Tibial artery (tissue), 4 donors: ENCODE data around the gene LPGAT1.

Experiments used
- DNase-seq, 2 donors: peaks; one replicate each; pipeline ENCODE4 v3.0.0-alpha.2; 2019
- H3K27ac ChIP-seq, 2 donors: fragments of 200-600 bp; sonication (generic) in 1 of 2; 1 replicate in 1 of 2; 2 replicates in 1 of 2; pipeline ENCODE4 v1.5.1; 2018 to 2019; ENCODE audit warnings: mild to moderate bottlenecking in 1 of 2
- H3K27me3 ChIP-seq, 2 donors: fragments of 200-600 bp; sonication (generic) in 1 of 2; one replicate each; pipeline versions ENCODE4 v1.5.1 to v1.6.0; 2016 to 2019
- H3K36me3 ChIP-seq, 3 donors: fragments of 200-600 bp; sonication (generic) in 2 of 3; one replicate each; pipeline ENCODE4 v1.5.1; 2016 to 2019; ENCODE audit warnings: mild to moderate bottlenecking in 2 of 3
- H3K4me1 ChIP-seq, 4 donors: fragments of 200-600 bp; sonication (generic) in 2 of 4; 1 replicate in 3 of 4; 2 replicates in 1 of 4; pipeline ENCODE4 v1.5.1; 2016 to 2019
- H3K4me3 ChIP-seq, 2 donors: fragments of 200-600 bp; sonication (generic) in 1 of 2; 1 replicate in 1 of 2; 2 replicates in 1 of 2; pipeline ENCODE4 v1.5.1; 2018 to 2019; ENCODE audit warnings: mild to moderate bottlenecking in 2 of 2
- H3K9me3 ChIP-seq, 3 donors: fragments of 200-600 bp; sonication (generic) in 1 of 3; one replicate each; pipeline ENCODE4 v1.5.1; 2016 to 2019
- intact Hi-C: fragments of 100-400 bp; cut with DNase I; formaldehyde crosslinking; loops from one replicate; pipeline ENCODE4 v1.15.0; 2023; ENCODE audit warnings: low total_unique reads
- TF ChIP-seq, protein P1 (sequence below), 2 experiments: fragments of 200-600 bp in 1 of 2; fragments of 450-650 bp in 1 of 2; IDR thresholded peaks; one replicate each; pipeline ENCODE4 v1.5.1; 2017 to 2019; ENCODE audit warnings: antibody characterized with exemption in 2 of 2, mild to moderate bottlenecking in 1 of 2, moderate library complexity in 1 of 2

The LPGAT1 gene

DNA sequence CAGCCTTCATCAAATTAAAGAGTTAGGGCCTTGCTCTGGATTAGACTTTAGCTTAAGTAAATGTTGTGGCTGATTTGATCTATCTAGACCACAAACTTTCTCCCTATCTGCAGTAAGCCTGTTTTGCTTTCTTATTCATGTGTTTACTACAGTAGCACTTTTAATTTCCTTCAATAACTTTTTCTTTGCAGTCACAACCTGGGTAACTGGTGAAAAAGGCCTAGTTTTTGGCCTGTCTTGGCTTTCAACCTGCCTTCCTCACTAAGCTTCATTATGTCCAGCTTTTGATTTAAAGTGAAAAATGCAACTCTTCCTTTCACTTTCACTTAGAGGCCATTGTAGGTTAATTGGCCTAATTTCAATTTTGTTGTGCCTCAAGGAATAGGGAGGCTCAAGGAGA lies 12.5 kb upstream of the LPGAT1 start:
- intact Hi-C loops = no loop called here
- Histone ChIP-seq H3K9me3 (no peaks in the 10 kb centered on the region), H3K36me3 (no peaks in the 10 kb centered on the region), H3K4me1 (no peaks in the 10 kb centered on the region), H3K4me3 (no peak overlapping the region), H3K27ac (no peak overlapping the region), H3K27me3 (no peaks in the 10 kb centered on the region)
- TF ChIP-seq, protein P1, sequence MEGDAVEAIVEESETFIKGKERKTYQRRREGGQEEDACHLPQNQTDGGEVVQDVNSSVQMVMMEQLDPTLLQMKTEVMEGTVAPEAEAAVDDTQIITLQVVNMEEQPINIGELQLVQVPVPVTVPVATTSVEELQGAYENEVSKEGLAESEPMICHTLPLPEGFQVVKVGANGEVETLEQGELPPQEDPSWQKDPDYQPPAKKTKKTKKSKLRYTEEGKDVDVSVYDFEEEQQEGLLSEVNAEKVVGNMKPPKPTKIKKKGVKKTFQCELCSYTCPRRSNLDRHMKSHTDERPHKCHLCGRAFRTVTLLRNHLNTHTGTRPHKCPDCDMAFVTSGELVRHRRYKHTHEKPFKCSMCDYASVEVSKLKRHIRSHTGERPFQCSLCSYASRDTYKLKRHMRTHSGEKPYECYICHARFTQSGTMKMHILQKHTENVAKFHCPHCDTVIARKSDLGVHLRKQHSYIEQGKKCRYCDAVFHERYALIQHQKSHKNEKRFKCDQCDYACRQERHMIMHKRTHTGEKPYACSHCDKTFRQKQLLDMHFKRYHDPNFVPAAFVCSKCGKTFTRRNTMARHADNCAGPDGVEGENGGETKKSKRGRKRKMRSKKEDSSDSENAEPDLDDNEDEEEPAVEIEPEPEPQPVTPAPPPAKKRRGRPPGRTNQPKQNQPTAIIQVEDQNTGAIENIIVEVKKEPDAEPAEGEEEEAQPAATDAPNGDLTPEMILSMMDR (IDR thresholded peaks at IDR 0.05) = no peak
- no peak for DNase-seq

DNA sequence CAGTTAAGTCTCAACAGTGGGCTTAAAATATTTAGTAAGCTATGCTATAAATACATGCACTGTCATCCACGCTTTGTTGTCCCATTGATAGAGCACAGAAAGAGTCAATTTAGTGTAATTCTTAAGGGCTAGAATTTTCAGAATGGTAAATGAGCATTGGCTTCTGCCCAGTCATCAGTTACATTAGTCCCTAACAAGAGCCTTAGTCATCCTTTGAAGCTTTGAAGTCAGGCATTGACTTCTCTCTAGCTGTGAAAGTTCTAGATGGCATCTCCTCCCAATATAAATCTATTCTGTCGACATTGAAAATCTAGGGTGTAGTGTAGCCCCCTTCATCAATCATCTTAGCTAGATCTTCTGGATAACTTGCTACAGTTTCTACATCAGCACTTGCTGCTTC lies 12.0 kb upstream of the LPGAT1 start:
- intact Hi-C loops = no loop called here

DNA sequence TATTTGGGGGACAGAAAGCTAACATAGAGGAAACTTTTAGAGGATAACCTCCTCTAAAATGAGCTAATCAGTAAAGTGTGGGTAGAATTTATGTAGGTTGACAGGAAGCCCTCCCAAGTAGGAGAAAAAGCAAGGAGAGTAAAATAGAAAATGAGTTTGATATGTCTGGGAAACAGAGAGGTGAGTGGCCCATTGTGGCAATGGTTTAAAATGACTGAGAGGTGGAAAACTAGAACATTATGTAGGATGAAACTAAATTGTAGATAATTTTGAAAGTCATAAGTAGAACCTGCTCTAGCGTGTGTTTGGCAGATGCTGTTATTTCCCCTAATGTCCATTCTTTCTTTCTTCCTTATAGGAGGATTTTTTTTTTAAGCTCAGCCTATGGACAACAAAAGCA lies 8.5 kb upstream of the LPGAT1 start:
- intact Hi-C loops = loop anchor here (10.0 kb wide), 1 partner anchor 154 kb away; no protein-coding TSS in a partner anchor
- DNase-seq = no peak
- Histone ChIP-seq H3K36me3 (no peaks in the 10 kb centered on the region), H3K27ac (no peak overlapping the region), H3K9me3 (no peaks in the 10 kb centered on the region), H3K4me3 (no peak overlapping the region), H3K27me3 (peaks cover 0 to 13% of the 10 kb centered on the region in 2 donors), H3K4me1 (no peaks in the 10 kb centered on the region)
- TF ChIP-seq, protein P1 (IDR thresholded peaks at IDR 0.05) = no peak

More for the DNA sequence above, 12.0 kb upstream of the LPGAT1 start:
- Histone ChIP-seq H3K27ac (no peak overlapping the region), H3K27me3 (peaks cover 0 to 1% of the 10 kb centered on the region in 2 donors), H3K4me3 (no peak overlapping the region), H3K9me3 (no peaks in the 10 kb centered on the region), H3K4me1 (no peaks in the 10 kb centered on the region), H3K36me3 (no peaks in the 10 kb centered on the region)
- DNase-seq = no peak
- TF ChIP-seq, protein P1 (IDR thresholded peaks at IDR 0.05) = no peak

DNA sequence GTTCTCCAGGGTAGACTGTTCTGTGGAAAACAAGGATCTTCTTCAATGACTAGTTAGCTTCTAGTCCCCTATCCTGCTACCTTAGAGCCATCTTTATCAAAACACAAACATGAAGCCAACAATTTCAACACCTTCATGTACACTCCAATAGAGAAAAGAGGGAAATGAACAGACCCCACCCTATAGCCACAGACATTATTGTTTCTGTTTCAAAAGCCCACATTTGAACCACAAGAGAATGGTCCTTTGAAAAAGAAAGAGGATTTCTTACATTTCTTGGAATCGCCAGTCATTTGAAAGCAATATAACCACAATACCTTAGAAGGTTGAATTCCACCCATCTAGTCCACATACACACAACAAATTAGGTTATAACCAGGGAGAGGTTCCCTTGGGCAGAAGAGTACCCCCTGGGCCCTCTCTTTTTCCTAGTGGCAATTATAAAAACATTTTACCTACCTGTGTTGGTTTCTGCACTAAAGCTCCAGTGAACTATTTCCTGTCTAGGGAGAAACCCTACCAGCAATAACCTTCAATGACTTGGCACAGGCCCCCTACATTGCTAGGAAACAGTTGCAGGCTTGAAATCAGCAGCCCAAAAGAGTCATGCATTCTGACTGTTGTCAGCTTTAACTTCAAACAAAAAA lies 2.7 kb upstream of the LPGAT1 start:
- Histone ChIP-seq H3K9me3 (no peaks in the 10 kb centered on the region), H3K27ac (no peak overlapping the region), H3K4me3 (no peak overlapping the region), H3K27me3 (peaks cover 0 to 13% of the 10 kb centered on the region in 2 donors), H3K4me1 (peaks cover 0 to 19% (median 9%) of the 10 kb centered on the region in 4 donors), H3K36me3 (no peaks in the 10 kb centered on the region)
- no peak for DNase-seq
- TF ChIP-seq, protein P1 (IDR thresholded peaks at IDR 0.05) = no peak
- intact Hi-C loops = loop anchor here (10.0 kb wide), 1 partner anchor 148 kb away; no protein-coding TSS in a partner anchor

DNA sequence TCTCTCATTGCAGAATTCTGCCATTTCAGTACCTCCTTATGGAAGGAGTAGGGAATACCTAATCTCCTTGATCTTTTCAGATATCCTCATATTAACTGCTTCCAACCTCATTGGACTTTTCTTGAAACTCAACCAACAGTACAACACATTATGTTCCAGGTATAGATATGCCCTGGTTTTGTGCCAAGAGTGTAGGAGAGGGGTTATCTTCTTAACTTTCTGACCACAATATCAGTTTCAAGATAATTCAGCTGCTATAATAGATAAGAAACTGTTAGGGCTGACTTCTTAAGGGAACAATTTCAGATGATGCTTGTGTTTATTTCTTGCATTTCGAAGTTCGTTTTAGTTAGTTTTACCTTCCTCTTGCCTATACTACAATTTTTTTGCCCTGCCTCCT lies 2.1 kb upstream of the LPGAT1 start:
- Histone ChIP-seq H3K27me3 (peaks cover 0 to 13% of the 10 kb centered on the region in 2 donors), H3K27ac (no peak overlapping the region), H3K4me3 (no peak overlapping the region), H3K9me3 (no peaks in the 10 kb centered on the region), H3K36me3 (no peaks in the 10 kb centered on the region), H3K4me1 (peaks cover 0 to 21% (median 14%) of the 10 kb centered on the region in 4 donors)
- intact Hi-C loops = loop anchor here (10.0 kb wide), 1 partner anchor 148 kb away; no protein-coding TSS in a partner anchor
- TF ChIP-seq, protein P1 (IDR thresholded peaks at IDR 0.05) = no peak
- DNase-seq = no peak
